Astrocyte of the hippocampus (primary cell): Measurements from ENCODE around the gene MYCBP.
"Not testable (repeated sequence)": the region's sequence is repeated elsewhere in the genome, so short reads cannot be mapped to it uniquely, and the experiment has no call there.

Experiments
- DNase-seq: peaks from one replicate; pipeline ENCODE4 v3.0.0; 2011; ENCODE audit warnings: low read depth, low spot score

The MYCBP gene

GRCh38 chr1:38867208-38867607 lies 5.9 kb downstream of the MYCBP start:
- no peak for DNase-seq

GRCh38 chr1:38865112-38865715 lies 7.9 kb downstream of the MYCBP start:
- DNase-seq: no peak

- no peak for DNase-seq
Measured at GRCh38 chr1:38860454-38860795, 12.7 kb downstream of the MYCBP start.

GRCh38 chr1:38859561-38860453 lies 13.3 kb downstream of the MYCBP start, which contains the start of gene RRAGC:
Gene RRAGC, minus strand, starts transcription at chr1:38859772. Its CDS starts 126 bp downstream, at chr1:38859646.
- peak; percentile 100 for DNase-seq

- peak; percentile 65 for DNase-seq
Measured at GRCh38 chr1:38858833-38859560, 14.2 kb downstream of the MYCBP start.

- DNase-seq: no peak
Measured at GRCh38 chr1:38852780-38853179, 20.4 kb downstream of the MYCBP start.

GRCh38 chr1:38848071-38848470 lies 25.1 kb downstream of the MYCBP start:
- DNase-seq: no peak

- DNase-seq: no peak
Measured at GRCh38 chr1:38846210-38846609, 26.9 kb downstream of the MYCBP start.

GRCh38 chr1:38845088-38845487 lies 28.1 kb downstream of the MYCBP start:
- not testable (repeated sequence) for DNase-seq

- DNase-seq: no peak
Measured at GRCh38 chr1:38840281-38840680, 32.9 kb downstream of the MYCBP start.

GRCh38 chr1:38839363-38839762 lies 33.8 kb downstream of the MYCBP start:
- no peak for DNase-seq

GRCh38 chr1:38836316-38836715 lies 36.8 kb downstream of the MYCBP start:
- not testable (repeated sequence) for DNase-seq

GRCh38 chr1:38834937-38835827 lies 38.0 kb downstream of the MYCBP start:
- DNase-seq: peak; percentile 91

GRCh38 chr1:38834221-38834782 lies 38.8 kb downstream of the MYCBP start:
- no peak for DNase-seq

GRCh38 chr1:38833146-38833545 lies 40.0 kb downstream of the MYCBP start:
- no peak for DNase-seq

GRCh38 chr1:38832370-38832734 lies 40.8 kb downstream of the MYCBP start:
- no peak for DNase-seq

- no peak for DNase-seq
Measured at GRCh38 chr1:38831731-38832369, 41.3 kb downstream of the MYCBP start.

- DNase-seq: no peak
Measured at GRCh38 chr1:38829368-38829767, 43.8 kb downstream of the MYCBP start.

- no peak for DNase-seq
Measured at GRCh38 chr1:38827318-38827717, 45.8 kb downstream of the MYCBP start.

- DNase-seq: no peak
Measured at GRCh38 chr1:38826886-38827285, 46.3 kb downstream of the MYCBP start.

- DNase-seq: peak; percentile 38
Measured at GRCh38 chr1:38826262-38826661, 46.9 kb downstream of the MYCBP start.
